ENCODE measurements around the gene NCKAP5.

DNA sequence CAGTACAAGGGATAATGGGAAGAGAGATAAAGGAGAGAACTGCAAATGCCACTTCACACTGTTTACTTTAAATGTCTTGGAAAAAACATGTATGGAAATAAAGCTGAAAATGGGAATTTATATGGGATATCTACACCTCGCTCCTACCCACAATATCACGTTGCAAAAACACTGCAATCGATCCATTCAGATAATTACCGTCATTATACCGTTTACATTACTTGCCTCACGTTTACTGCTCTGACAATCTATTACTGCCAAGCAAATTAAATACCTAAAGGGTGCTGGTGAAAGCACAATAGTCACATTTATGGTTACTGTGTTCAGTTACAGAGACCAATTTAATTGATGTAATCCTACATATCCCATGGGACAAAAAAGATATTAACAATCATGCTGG lies 683.6 kb downstream of the NCKAP5 start:
- no peak for TF ChIP-seq EZH2phosphoT487 (IDR thresholded peaks at IDR 0.05; ENCODE audit: insufficient read depth, low read depth)
- no peak for TF ChIP-seq EZH2 (IDR thresholded peaks at IDR 0.05; ENCODE audit: insufficient read depth, poor library complexity, severe bottlenecking)

Data from GM23248 (cell line).